ENCODE data around the gene CHMP3. TPM values are rescaled to one million over a fixed set of nuclear protein-coding genes. Genes with fewer than 3 reads are reported as not detected.

CHMP3 gene
- total and polyA plus RNA-seq, 2 of the 8 experiments (the other 6 are each of a cell fraction or from before 2014, with no cell fraction given) = 11.7 to 21.9 TPM

DNA sequence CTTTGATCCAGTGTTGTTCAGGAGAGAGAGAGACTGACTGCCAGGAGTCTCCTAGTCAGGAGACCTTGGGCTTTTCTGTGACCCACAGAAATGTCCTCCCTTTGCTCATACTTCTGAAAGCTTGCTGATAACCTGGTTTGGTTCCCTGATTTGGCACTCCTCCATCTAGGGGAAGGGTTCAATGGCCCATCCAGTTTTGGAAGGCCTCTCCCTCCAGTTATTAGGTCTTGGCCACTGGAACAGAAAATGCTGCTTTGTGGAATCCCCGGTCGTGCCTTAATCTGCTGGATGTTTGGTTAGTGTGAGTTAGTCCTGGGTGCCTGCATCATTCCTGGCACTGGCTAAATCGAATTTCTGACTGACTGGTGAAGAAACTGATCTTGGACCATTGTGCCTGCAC lies 86.3 kb downstream of the CHMP3 start (continued):
- TF ChIP-seq RXRA (IDR thresholded peaks at IDR 0.05; ENCODE audit: insufficient read depth, low read depth, low read length) (no peak), BACH1 (IDR thresholded peaks at IDR 0.05; ENCODE audit: low read length) (no peak), CBX5 (IDR thresholded peaks at IDR 0.05; ENCODE audit: low read depth, low read length) (no peak), CTBP2 (IDR thresholded peaks at IDR 0.05; ENCODE audit: borderline replicate concordance, insufficient read depth, insufficient read length, low read length) (no peak)

Measured in H1 (cell line).